ENCODE data around the gene WDR33.

GRCh38 chr2:127818241-127818640 is 7.3 kb upstream of the WDR33 start:
- TF ChIP-seq MEIS1 (CRISPR knock-in tag; IDR thresholded peaks at IDR 0.05; ENCODE audit: borderline replicate concordance) (no peak), ZNF214 (tag by site-specific recombination; IDR thresholded peaks at IDR 0.05; ENCODE audit: borderline replicate concordance) (no peak), REST (tag by site-specific recombination; IDR thresholded peaks at IDR 0.05) (no peak), TRIM28 (IDR thresholded peaks at IDR 0.05; ENCODE audit: borderline replicate concordance, low read length) (no peak), ZNF362 (tag by site-specific recombination; IDR thresholded peaks at IDR 0.05) (no peak), WT1 (tag by site-specific recombination; IDR thresholded peaks at IDR 0.05) (no peak), CTCF (tag by site-specific recombination; IDR thresholded peaks at IDR 0.05) (no peak)

Data from HEK293 (cell line).